ENCODE data around the gene SLC16A10. TPM values are rescaled to one million over a fixed set of nuclear protein-coding genes. Genes with fewer than 3 reads are reported as not detected.

The SLC16A10 gene
- total RNA-seq, 4 donors from 2014 or later, result 0.45 to 5.3 (median 0.70) TPM

- no peaks in the 10 kb centered on the region for H3K9me3 ChIP-seq
- no peak for DNase-seq (ENCODE audit: extremely low spot score)
- H3K27ac ChIP-seq (replicated peaks in 1 of 4), result no peak overlapping the region
- H3K4me3 ChIP-seq, result no peak overlapping the region
- H3K4me1 ChIP-seq, result peaks cover 0 to 8% (median 0%) of the 10 kb centered on the region in 4 donors
- peaks cover 16 to 62% (median 49%) of the 10 kb centered on the region in 4 donors for H3K36me3 ChIP-seq
- TF ChIP-seq EP300 (IDR thresholded peaks at IDR 0.05) (no peak), POLR2AphosphoS5 (IDR thresholded peaks at IDR 0.05) (no peak), POLR2A (IDR thresholded peaks at IDR 0.05; ENCODE audit: low read depth) (no peak)
- TF ChIP-seq, protein P1, sequence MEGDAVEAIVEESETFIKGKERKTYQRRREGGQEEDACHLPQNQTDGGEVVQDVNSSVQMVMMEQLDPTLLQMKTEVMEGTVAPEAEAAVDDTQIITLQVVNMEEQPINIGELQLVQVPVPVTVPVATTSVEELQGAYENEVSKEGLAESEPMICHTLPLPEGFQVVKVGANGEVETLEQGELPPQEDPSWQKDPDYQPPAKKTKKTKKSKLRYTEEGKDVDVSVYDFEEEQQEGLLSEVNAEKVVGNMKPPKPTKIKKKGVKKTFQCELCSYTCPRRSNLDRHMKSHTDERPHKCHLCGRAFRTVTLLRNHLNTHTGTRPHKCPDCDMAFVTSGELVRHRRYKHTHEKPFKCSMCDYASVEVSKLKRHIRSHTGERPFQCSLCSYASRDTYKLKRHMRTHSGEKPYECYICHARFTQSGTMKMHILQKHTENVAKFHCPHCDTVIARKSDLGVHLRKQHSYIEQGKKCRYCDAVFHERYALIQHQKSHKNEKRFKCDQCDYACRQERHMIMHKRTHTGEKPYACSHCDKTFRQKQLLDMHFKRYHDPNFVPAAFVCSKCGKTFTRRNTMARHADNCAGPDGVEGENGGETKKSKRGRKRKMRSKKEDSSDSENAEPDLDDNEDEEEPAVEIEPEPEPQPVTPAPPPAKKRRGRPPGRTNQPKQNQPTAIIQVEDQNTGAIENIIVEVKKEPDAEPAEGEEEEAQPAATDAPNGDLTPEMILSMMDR (IDR thresholded peaks at IDR 0.05), result no peak
- intact Hi-C loops (cut with DNase I), result no loop called here
- WGBS, result 99% methylated on average over 7 of the region's 7 CpGs
- H3K27me3 ChIP-seq, result no peaks in the 10 kb centered on the region
These were observed 180.5 kb downstream of the SLC16A10 start for GRCh38 chr6:111267764-111268333.

- no peaks in the 10 kb centered on the region for H3K4me1 ChIP-seq
- DNase-seq (ENCODE audit: extremely low spot score), result no peak
- H3K27ac ChIP-seq (replicated peaks in 1 of 4), result no peak overlapping the region
- 94% methylated on average over 1 of the region's 1 CpG for WGBS
- H3K9me3 ChIP-seq, result peaks cover 0 to 11% (median 9%) of the 10 kb centered on the region in 4 donors
- intact Hi-C loops (cut with DNase I), result no loop called here
- TF ChIP-seq POLR2AphosphoS5 (IDR thresholded peaks at IDR 0.05) (no peak), EP300 (IDR thresholded peaks at IDR 0.05) (no peak), POLR2A (IDR thresholded peaks at IDR 0.05; ENCODE audit: low read depth) (no peak)
- TF ChIP-seq, protein P1 (IDR thresholded peaks at IDR 0.05), result no peak
- no peak overlapping the region for H3K4me3 ChIP-seq
- peaks cover 27 to 73% (median 56%) of the 10 kb centered on the region in 4 donors for H3K36me3 ChIP-seq
- no peaks in the 10 kb centered on the region for H3K27me3 ChIP-seq
These were observed 182.2 kb downstream of the SLC16A10 start for GRCh38 chr6:111269401-111269970.

DNA sequence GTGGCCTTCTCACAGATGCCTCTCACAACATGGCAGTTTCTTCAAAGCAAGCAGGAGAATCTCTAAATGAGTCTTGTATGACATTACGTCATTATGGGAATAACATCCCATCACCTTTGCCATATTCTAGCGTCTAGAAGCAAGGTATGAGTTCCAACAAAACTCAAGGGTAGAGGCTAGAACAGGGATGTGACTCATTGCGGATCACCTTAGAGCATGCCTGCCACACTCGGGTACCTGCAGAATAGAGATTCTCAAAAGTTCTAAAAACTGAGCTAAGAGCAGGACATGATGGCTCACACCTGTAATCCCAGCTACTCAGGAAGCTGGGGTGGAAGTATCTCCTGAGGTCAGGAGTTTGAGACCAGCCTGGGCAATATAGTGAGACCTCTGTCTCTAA is 182.8 kb downstream of the SLC16A10 start:
- H3K9me3 ChIP-seq, result peaks cover 0 to 17% (median 15%) of the 10 kb centered on the region in 4 donors
- H3K4me1 ChIP-seq, result no peaks in the 10 kb centered on the region
- 96% methylated on average over 4 of the region's 4 CpGs for WGBS
- intact Hi-C loops (cut with DNase I), result no loop called here
- no peak overlapping the region for H3K4me3 ChIP-seq
- no peak overlapping the region for H3K27ac ChIP-seq (replicated peaks in 1 of 4)
- H3K36me3 ChIP-seq, result peaks cover 32 to 73% (median 56%) of the 10 kb centered on the region in 4 donors
- TF ChIP-seq EP300 (IDR thresholded peaks at IDR 0.05) (no peak), POLR2AphosphoS5 (IDR thresholded peaks at IDR 0.05) (no peak), POLR2A (IDR thresholded peaks at IDR 0.05; ENCODE audit: low read depth) (no peak)
- TF ChIP-seq, protein P1 (IDR thresholded peaks at IDR 0.05), result no peak
- no peaks in the 10 kb centered on the region for H3K27me3 ChIP-seq
- DNase-seq (ENCODE audit: extremely low spot score), result no peak

DNA sequence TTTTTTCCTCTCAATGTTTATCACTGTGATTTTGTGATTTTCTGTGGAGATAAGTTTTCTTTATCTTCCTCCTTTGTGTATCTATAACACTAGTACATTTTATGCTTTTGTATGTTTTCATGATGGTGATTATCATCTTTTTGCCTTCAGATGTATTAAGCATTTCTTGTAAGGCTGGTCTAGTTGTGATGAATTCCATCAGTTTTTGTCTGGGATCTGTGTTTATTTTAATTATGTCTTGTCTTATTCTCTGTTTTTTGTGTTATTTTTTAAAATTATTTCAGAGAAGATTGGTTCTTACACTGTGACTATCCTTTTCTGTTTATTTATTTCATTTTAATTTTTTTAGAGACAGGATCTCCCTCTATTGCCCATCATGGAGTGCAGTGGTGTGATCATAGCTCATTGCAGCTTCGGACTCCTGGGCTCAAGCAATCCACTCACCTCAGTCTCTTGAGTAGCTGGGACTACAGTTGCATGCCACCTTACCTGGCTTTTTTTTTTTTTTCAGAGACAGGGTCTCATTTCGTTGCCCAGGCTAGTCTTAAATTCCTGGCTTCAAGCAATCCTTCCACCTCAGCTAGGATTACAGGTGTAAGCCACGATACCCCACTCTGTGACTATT is 187.4 kb downstream of the SLC16A10 start:
- Histone ChIP-seq H3K36me3 (peaks cover 41 to 78% (median 67%) of the 10 kb centered on the region in 4 donors), H3K27ac (replicated peaks in 1 of 4) (no peak overlapping the region), H3K4me3 (no peak overlapping the region), H3K27me3 (no peaks in the 10 kb centered on the region), H3K4me1 (no peaks in the 10 kb centered on the region), H3K9me3 (peaks cover 0 to 21% (median 21%) of the 10 kb centered on the region in 4 donors)
- WGBS, result 94% methylated on average over 3 of the region's 3 CpGs
- TF ChIP-seq POLR2A (IDR thresholded peaks at IDR 0.05; ENCODE audit: low read depth) (no peak), EP300 (IDR thresholded peaks at IDR 0.05) (no peak), POLR2AphosphoS5 (IDR thresholded peaks at IDR 0.05) (no peak)
- TF ChIP-seq, protein P1 (IDR thresholded peaks at IDR 0.05), result no peak
- no peak for DNase-seq (ENCODE audit: extremely low spot score)
- intact Hi-C loops (cut with DNase I), result no loop called here
